Measurements from ENCODE around the gene DHRS9. TPM values are rescaled to one million over a fixed set of nuclear protein-coding genes. Genes with fewer than 3 reads are reported as not detected.

The DHRS9 gene
- polyA plus RNA-seq, 2 of the 4 experiments (the other 2 are of a cell fraction) = 0.19 to 0.25 TPM

GRCh38 chr2:169143998-169144397 lies 74.6 kb downstream of the DHRS9 start:
- ChIA-PET CTCF (interaction anchor here (0.6 to 7.1 kb wide), 7 partner anchors 10 to 1111 kb away, joined by 3 to 78 read pairs (median 3); no protein-coding TSS in a partner anchor), POLR2A (no interaction called here)
- H3K4me2 ChIP-seq = no peak overlapping the region
- FAIRE-seq (no peak), ATAC-seq (no peak), DNase-seq (ENCODE audit: low read depth in 1 of 2, low spot score in 1 of 2) (no peak)
- H3K4me3 ChIP-seq = no peak overlapping the region
- H3K4me1 ChIP-seq = no peaks in the 10 kb centered on the region
- TF ChIP-seq USF2 (IDR thresholded peaks at IDR 0.05) (no peak), ESRRA (IDR thresholded peaks at IDR 0.05; ENCODE audit: borderline replicate concordance, low read length) (no peak), POLR2A (IDR thresholded peaks at IDR 0.05; ENCODE audit: low read length) (no peak), EP300 (IDR thresholded peaks at IDR 0.05) (no peak), SREBF2 (IDR thresholded peaks at IDR 0.05) (no peak), CBX2 (IDR thresholded peaks at IDR 0.05; ENCODE audit: borderline replicate concordance, low read depth) (no peak), GATA3 (IDR thresholded peaks at IDR 0.05; ENCODE audit: borderline replicate concordance) (no peak), RARB (CRISPR knock-in tag; IDR thresholded peaks at IDR 0.05) (no peak), KDM1A (IDR thresholded peaks at IDR 0.05; ENCODE audit: low read depth) (no peak), PHF8 (IDR thresholded peaks at IDR 0.05; ENCODE audit: borderline replicate concordance, low read depth) (no peak), HOXB5 (CRISPR knock-in tag; IDR thresholded peaks at IDR 0.05) (no peak), NR3C1 (IDR thresholded peaks at IDR 0.05) (no peak), EHMT2 (IDR thresholded peaks at IDR 0.05; ENCODE audit: low read depth) (no peak), KDM5A (IDR thresholded peaks at IDR 0.05) (no peak), RAD21 (conservative IDR thresholded peaks at IDR 0.05 in 1 of 2, IDR thresholded peaks at IDR 0.05 in 1 of 2) (no peak), CHD2 (IDR thresholded peaks at IDR 0.05; ENCODE audit: low read length, partially characterized antibody) (no peak), ZNF302 (CRISPR knock-in tag; IDR thresholded peaks at IDR 0.05) (no peak), BHLHE40 (IDR thresholded peaks at IDR 0.05; ENCODE audit: low read depth, low read length) (no peak), MAFK (IDR thresholded peaks at IDR 0.05; ENCODE audit: partially characterized antibody) (no peak)
- H3K9me3 ChIP-seq = no peaks in the 10 kb centered on the region
- WGBS (ENCODE audit: missing lambda C conversion rate) = 30% methylated on average over 3 of the region's 3 CpGs
- no peak overlapping the region for H3K27ac ChIP-seq

Other genes starting within 250 kb of the DHRS9 start
- gene SPC25, start 179.1 kb upstream of the DHRS9 start, polyA plus RNA-seq (2011; rRNA removed) = 15.9 and 23.9 TPM in 2 replicates
- gene SPC25, start 179.1 kb upstream of the DHRS9 start, polyA plus RNA-seq (2017; fragmentation: RNase III; extraction: RNeasy Plus Mini Kit Qiagen cat#74134 plus additional on column Dnase treatment) = 25.1 to 29.1 TPM (median 27.8 TPM) in 3 replicates
- not detected in 2 replicates for gene G6PC2, start 168.3 kb upstream of the DHRS9 start, polyA plus RNA-seq (2011; rRNA removed)
- not detected in 3 replicates for gene G6PC2, start 168.3 kb upstream of the DHRS9 start, polyA plus RNA-seq (2017; fragmentation: RNase III; extraction: RNeasy Plus Mini Kit Qiagen cat#74134 plus additional on column Dnase treatment)
- gene ABCB11, start 38.2 kb upstream of the DHRS9 start, polyA plus RNA-seq (2011; rRNA removed) = 0.01 TPM in 1 of 2 replicates, not detected in the other
- gene ABCB11, start 38.2 kb upstream of the DHRS9 start, polyA plus RNA-seq (2017; fragmentation: RNase III; extraction: RNeasy Plus Mini Kit Qiagen cat#74134 plus additional on column Dnase treatment) = 0.01 to 0.03 TPM in 2 of 3 replicates, not detected in the other